Spleen (tissue), 7 donors: ENCODE results near the gene FBN1.

Source experiments
- POLR2A ChIP-seq, 3 donors: fragments of 450-650 bp; IDR thresholded peaks; one replicate each; pipeline ENCODE4 v1.5.1; 2017; ENCODE audit warnings: antibody characterized with exemption in 3 of 3, mild to moderate bottlenecking in 1 of 3
- POLR2AphosphoS5 ChIP-seq, 3 donors: sonication (generic); formaldehyde crosslinking; IDR thresholded peaks; one replicate each; pipeline ENCODE4 v1.5.1; 2017; ENCODE audit warnings: antibody characterized with exemption in 3 of 3
- TF ChIP-seq, protein P1 (sequence below), 11 experiments: fragments of 200-600 bp in 7 of 11; fragments of 450-650 bp in 4 of 11; sonication (generic) in 4 of 11; IDR thresholded peaks in 8 of 11; conservative IDR thresholded peaks in 3 of 11; 1 replicate in 7 of 11; 2 replicates in 4 of 11; pipeline versions ENCODE4 v1.4.0 to v1.8.0; 2016 to 2021; ENCODE audit warnings: antibody characterized with exemption in 11 of 11, inconsistent platforms in 4 of 11, mild to moderate bottlenecking in 1 of 11
- donor health status: DM: no; HTN: no; CAD: no; lungs with moderate emphysema.
- donor health status: DM: no; HTN: no; CAD: no.
- donor health status: DM: no; HTN: no; CAD: no.

DNA sequence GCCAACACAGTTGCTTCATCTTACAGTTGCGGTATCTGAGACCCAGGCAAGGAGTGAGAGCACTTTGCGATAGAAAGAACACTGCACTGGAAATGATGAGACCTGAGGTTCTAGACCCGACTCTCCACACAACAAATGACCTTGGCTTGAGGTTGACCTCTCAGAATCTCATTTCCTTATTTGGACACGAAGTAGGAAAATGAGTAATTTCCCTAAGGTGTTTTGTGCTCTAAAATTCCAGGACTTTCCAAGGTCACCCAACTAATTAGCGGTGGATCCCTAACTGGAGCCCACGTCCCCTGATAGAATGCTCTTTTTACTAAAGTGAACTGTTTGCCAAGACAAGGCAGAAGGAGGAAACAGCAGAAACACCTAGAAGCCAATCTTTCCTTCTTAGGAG is 26.7 kb upstream of the FBN1 start:
- TF ChIP-seq, protein P1, sequence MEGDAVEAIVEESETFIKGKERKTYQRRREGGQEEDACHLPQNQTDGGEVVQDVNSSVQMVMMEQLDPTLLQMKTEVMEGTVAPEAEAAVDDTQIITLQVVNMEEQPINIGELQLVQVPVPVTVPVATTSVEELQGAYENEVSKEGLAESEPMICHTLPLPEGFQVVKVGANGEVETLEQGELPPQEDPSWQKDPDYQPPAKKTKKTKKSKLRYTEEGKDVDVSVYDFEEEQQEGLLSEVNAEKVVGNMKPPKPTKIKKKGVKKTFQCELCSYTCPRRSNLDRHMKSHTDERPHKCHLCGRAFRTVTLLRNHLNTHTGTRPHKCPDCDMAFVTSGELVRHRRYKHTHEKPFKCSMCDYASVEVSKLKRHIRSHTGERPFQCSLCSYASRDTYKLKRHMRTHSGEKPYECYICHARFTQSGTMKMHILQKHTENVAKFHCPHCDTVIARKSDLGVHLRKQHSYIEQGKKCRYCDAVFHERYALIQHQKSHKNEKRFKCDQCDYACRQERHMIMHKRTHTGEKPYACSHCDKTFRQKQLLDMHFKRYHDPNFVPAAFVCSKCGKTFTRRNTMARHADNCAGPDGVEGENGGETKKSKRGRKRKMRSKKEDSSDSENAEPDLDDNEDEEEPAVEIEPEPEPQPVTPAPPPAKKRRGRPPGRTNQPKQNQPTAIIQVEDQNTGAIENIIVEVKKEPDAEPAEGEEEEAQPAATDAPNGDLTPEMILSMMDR (IDR thresholded peaks at IDR 0.05 in 8 of 11, conservative IDR thresholded peaks at IDR 0.05 in 3 of 11) = no peak
- no peak for TF ChIP-seq POLR2A (IDR thresholded peaks at IDR 0.05)
- TF ChIP-seq POLR2AphosphoS5 (IDR thresholded peaks at IDR 0.05) = no peak
